Ovary (tissue), 9 donors: Measurements from ENCODE around the gene THSD4. TPM values are rescaled to one million over a fixed set of nuclear protein-coding genes. Genes with fewer than 3 reads are reported as not detected.
"Not testable (repeated sequence)": the region's sequence is repeated elsewhere in the genome, so short reads cannot be mapped to it uniquely, and the experiment has no call there.

ENCODE experiments used
- DNase-seq, 5 donors: peaks; one replicate each; pipeline ENCODE4 v3.0.0-alpha.2; 2019 to 2020
- H3K27ac ChIP-seq, 2 donors: fragments of 200-600 bp; one replicate each; pipeline versions ENCODE4 v1.5.1 to v1.8.0; 2019 to 2022
- H3K27me3 ChIP-seq: fragments of 200-600 bp; one replicate; pipeline ENCODE4 v1.8.0; 2022
- H3K36me3 ChIP-seq: fragments of 200-600 bp; sonication (generic); one replicate; pipeline ENCODE4 v1.5.1; 2019
- H3K4me1 ChIP-seq: one replicate; pipeline ENCODE4 v1.8.1; 2013; ENCODE audit warnings: mild to moderate bottlenecking, moderate library complexity; ENCODE audit not compliant: insufficient read depth
- H3K4me3 ChIP-seq: fragments of 200-600 bp; sonication (generic); one replicate; pipeline ENCODE4 v1.5.1; 2017
- H3K9me3 ChIP-seq, 2 donors: fragments of 200-600 bp in 1 of 2; sonication (generic) in 1 of 2; one replicate each; pipeline versions ENCODE4 v1.5.1 to v1.8.1; 2013 to 2019; ENCODE audit warnings: mild to moderate bottlenecking in 1 of 2, moderate library complexity in 1 of 2
- CTCF ChIP-seq, 3 donors: fragments of 450-650 bp in 2 of 3; fragments of 200-600 bp in 1 of 3; IDR thresholded peaks; one replicate each; pipeline versions ENCODE4 v1.5.1 to v1.8.0; 2016 to 2022; ENCODE audit warnings: antibody characterized with exemption in 3 of 3, mild to moderate bottlenecking in 1 of 3
- EP300 ChIP-seq: sonication (generic); formaldehyde crosslinking; IDR thresholded peaks from one replicate; pipeline ENCODE4 v1.6.1; 2017; ENCODE audit warnings: antibody characterized with exemption
- POLR2A ChIP-seq: fragments of 450-650 bp; IDR thresholded peaks from one replicate; pipeline ENCODE4 v1.6.1; 2017; ENCODE audit warnings: antibody characterized with exemption, mild to moderate bottlenecking, moderate library complexity
- WGBS, 3 donors: extraction: QIAGEN DNeasy Blood & Tissue Kit in 1 of 3; methylation state at CpG; one replicate each; pipeline versions ENCODE4 v1.1.5 to v1.1.7; 2013 to 2017; 5-methylcytosine and 5-hydroxymethylcytosine counted together
- intact Hi-C, 4 donors: fragments of 100-400 bp; cut with DNase I; formaldehyde crosslinking; loops; one replicate each; pipeline versions ENCODE4 v1.11.0 to v1.15.1; 2022 to 2023
- polyA plus RNA-seq, 2 donors: library from polyadenylated mRNA; stranded (reverse); fragments of 200-250 nt in 1 of 2; fragments of 350-450 nt in 1 of 2; fragmentation: Illumina TruSeq in 1 of 2; extraction: RNeasy Lipid Tissue Mini Kit (QIAGEN cat#74804) in 1 of 2; gene quantifications; one replicate each; pipeline ENCODE4 v1.2.3, GENCODE V29; 2013 to 2014
- total RNA-seq, 7 donors: library from RNA; depleted of rRNA in 2 of 7; stranded (reverse); fragments of >200 nt in 2 of 7; fragmentation: NEBNext Ultra II Directional in 3 of 7; extraction: Animal tissue kit (Norgen Biotek cat#: 25700) in 3 of 7; gene quantifications; one replicate each; pipeline versions ENCODE4 v1.1.0 to v1.2.4, GENCODE V29; 2016 to 2023
- donor health status: DM: no; HTN: no; CAD: no; lungs with moderate emphysema.
- donor health status: DM: no; HTN: no; CAD: no.
- donor health status: Bipolar disorder and iron deficiency.
- donor health status: DM: yes; HTN: yes; CAD: no.
- donor health status: DM: no; HTN: no; CAD: no.
- donor health status: DM: yes; HTN: yes; CAD: no.

THSD4 gene
- total and polyA plus RNA-seq, 9 donors: 3.2 to 53.4 (median 13.5) TPM

DNA sequence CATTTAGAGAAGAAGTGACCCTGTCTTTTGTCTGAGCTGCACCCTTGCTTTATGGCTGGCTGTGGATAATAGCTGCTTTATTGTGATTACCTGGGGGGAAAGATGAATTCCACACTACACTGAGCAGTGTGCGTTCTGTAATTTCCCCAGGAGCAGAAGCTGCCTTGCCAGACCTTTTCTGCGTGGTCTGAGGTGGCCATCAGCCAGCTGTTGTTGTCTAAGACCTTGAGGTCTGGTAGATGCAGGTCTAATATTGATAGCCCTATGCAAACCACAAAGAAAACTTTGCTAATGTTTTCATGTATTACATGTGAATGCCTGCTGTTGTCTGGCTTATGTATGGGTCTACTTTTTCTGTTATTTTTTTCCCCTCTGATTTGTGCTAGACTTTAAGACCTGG lies 144.6 kb downstream of the THSD4 start:
- no peaks in the 10 kb centered on the region for H3K36me3 ChIP-seq
- TF ChIP-seq EP300 (no peak), CTCF (IDR thresholded peaks at IDR 0.05) (no peak), POLR2A (no peak)
- no peaks in the 10 kb centered on the region for H3K9me3 ChIP-seq
- WGBS, 3 donors: 23 to 45% (median 33%) methylated on average over 2 of the region's 2 CpGs
- intact Hi-C loops: no loop called here
- no peaks in the 10 kb centered on the region for H3K4me1 ChIP-seq
- no peaks in the 10 kb centered on the region for H3K27me3 ChIP-seq
- no peak overlapping the region for H3K4me3 ChIP-seq
- no peak for DNase-seq
- H3K27ac ChIP-seq: no peak overlapping the region

GRCh38 chr15:71261418-71261817 lies 146.1 kb downstream of the THSD4 start:
- 89 to 95% (median 93%) methylated on average over 2 of the region's 2 CpGs for WGBS, 3 donors
- Histone ChIP-seq H3K27ac (no peak overlapping the region), H3K9me3 (no peaks in the 10 kb centered on the region), H3K4me3 (no peak overlapping the region), H3K36me3 (no peaks in the 10 kb centered on the region), H3K27me3 (no peaks in the 10 kb centered on the region), H3K4me1 (no peaks in the 10 kb centered on the region)
- no peak for DNase-seq
- intact Hi-C loops: no loop called here
- TF ChIP-seq POLR2A (no peak), EP300 (no peak), CTCF (IDR thresholded peaks at IDR 0.05) (no peak)

DNA sequence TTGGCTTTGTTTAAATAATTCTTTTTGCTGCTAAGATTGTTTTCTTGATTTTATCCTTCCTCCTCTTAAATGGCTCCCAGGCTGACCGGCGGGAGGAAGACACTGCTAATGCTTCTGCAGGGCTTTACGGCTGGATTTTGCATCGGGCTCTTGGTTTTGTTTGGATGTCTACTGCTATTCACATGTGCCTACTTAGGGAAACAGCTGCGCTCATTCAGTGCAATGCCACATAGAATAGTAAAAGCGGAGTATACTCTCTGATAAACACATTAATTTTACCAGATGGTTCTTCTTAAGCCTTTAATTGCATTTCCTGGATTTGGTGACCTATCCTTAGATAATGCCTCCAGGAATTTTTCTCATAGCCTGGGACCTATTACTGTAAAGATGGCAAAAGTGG lies 146.6 kb downstream of the THSD4 start:
- Histone ChIP-seq H3K27me3 (no peaks in the 10 kb centered on the region), H3K27ac (no peak overlapping the region), H3K4me3 (no peak overlapping the region), H3K4me1 (no peaks in the 10 kb centered on the region), H3K36me3 (no peaks in the 10 kb centered on the region), H3K9me3 (no peaks in the 10 kb centered on the region)
- TF ChIP-seq CTCF (IDR thresholded peaks at IDR 0.05) (no peak), EP300 (no peak), POLR2A (no peak)
- intact Hi-C loops: no loop called here
- DNase-seq: no peak
- WGBS, 3 donors: 32 to 49% (median 41%) methylated on average over 6 of the region's 6 CpGs

DNA sequence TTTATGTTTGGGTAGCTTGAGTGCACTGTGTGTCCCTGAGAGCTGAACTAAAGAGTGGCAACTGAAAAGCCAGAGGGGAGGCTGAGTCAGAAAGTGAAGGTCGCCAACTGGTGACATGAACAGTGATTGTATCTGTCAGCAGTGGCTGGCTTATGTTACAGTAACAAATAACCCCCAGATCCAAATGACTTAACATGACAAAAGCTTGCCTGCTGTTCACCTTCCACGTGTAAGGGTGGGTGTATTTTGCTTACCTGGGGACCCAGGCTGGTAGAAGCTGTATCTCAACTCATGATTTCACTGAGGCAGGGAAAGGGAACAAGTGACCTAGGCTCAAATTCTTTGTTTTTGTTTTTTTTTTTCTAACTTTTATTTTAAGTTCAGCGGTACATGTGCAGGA lies 147.3 kb downstream of the THSD4 start:
- H3K4me3 ChIP-seq: no peak overlapping the region
- DNase-seq: no peak
- no peak overlapping the region for H3K27ac ChIP-seq
- 61 to 85% (median 65%) methylated on average over 3 of the region's 3 CpGs for WGBS, 3 donors
- H3K36me3 ChIP-seq: no peaks in the 10 kb centered on the region
- no peaks in the 10 kb centered on the region for H3K27me3 ChIP-seq
- no peaks in the 10 kb centered on the region for H3K4me1 ChIP-seq
- no peak for TF ChIP-seq CTCF (IDR thresholded peaks at IDR 0.05)
- TF ChIP-seq EP300: no peak
- no peak for TF ChIP-seq POLR2A
- intact Hi-C loops: no loop called here
- no peaks in the 10 kb centered on the region for H3K9me3 ChIP-seq

- H3K27me3 ChIP-seq, intact Hi-C loops, H3K4me1 ChIP-seq, H3K27ac ChIP-seq, H3K9me3 ChIP-seq, DNase-seq, H3K36me3 ChIP-seq, H3K4me3 ChIP-seq: not testable (repeated sequence)
- WGBS, 3 donors: 66 to 83% (median 70%) methylated on average over 10 to 11 of the region's 11 CpGs
Measured at GRCh38 chr15:71265606-71266005, 150.3 kb downstream of the THSD4 start.
